Subcutaneous abdominal adipose tissue (tissue), 5 donors: ENCODE results near the gene CEBPE.

Experiments
- H3K27ac ChIP-seq: one replicate; pipeline ENCODE4 v1.7.0; 2013; ENCODE audit warnings: low read depth, mild to moderate bottlenecking, inconsistent platforms, low read length, moderate library complexity
- H3K27me3 ChIP-seq, 5 donors: one replicate each; pipeline ENCODE4 v1.7.0; 2013; ENCODE audit warnings: low read length in 5 of 5, inconsistent platforms in 1 of 5; ENCODE audit not compliant: control insufficient read depth in 5 of 5, insufficient read depth in 4 of 5
- H3K36me3 ChIP-seq, 5 donors: one replicate each; pipeline ENCODE4 v1.7.0; 2013; ENCODE audit warnings: low read length in 5 of 5; ENCODE audit not compliant: control insufficient read depth in 5 of 5, insufficient read depth in 5 of 5
- H3K4me1 ChIP-seq, 5 donors: one replicate each; pipeline ENCODE4 v1.7.0; 2013; ENCODE audit warnings: low read length in 5 of 5, mild to moderate bottlenecking in 3 of 5, moderate library complexity in 1 of 5; ENCODE audit not compliant: control insufficient read depth in 5 of 5, insufficient read depth in 5 of 5
- H3K4me3 ChIP-seq, 5 donors: one replicate each; pipeline ENCODE4 v1.7.0; 2013; ENCODE audit warnings: low read length in 5 of 5, low read depth in 1 of 5
- H3K9ac ChIP-seq, 5 donors: one replicate each; pipeline ENCODE4 v1.7.0; 2013; ENCODE audit warnings: low read length in 5 of 5, mild to moderate bottlenecking in 4 of 5, moderate library complexity in 3 of 5
- H3K9me3 ChIP-seq, 5 donors: one replicate each; pipeline ENCODE4 v1.7.0; 2013; ENCODE audit warnings: low read length in 5 of 5; ENCODE audit not compliant: control insufficient read depth in 5 of 5
- donor health status: healthy.
- donor health status: healthy.
- donor health status: healthy.
- donor health status: healthy.
- donor health status: healthy.

The CEBPE gene

GRCh38 chr14:23097786-23098185, 21.3 kb downstream of the CEBPE start:
- Histone ChIP-seq H3K36me3 (peaks cover 9 to 22% (median 18%) of the 10 kb centered on the region in 5 donors), H3K9me3 (no peaks in the 10 kb centered on the region), H3K27ac (peak overlapping the region; percentile 15), H3K9ac (no peak overlapping the region), H3K4me1 (peaks cover 9 to 37% (median 36%) of the 10 kb centered on the region in 5 donors), H3K4me3 (no peak overlapping the region), H3K27me3 (no peaks in the 10 kb centered on the region)

DNA sequence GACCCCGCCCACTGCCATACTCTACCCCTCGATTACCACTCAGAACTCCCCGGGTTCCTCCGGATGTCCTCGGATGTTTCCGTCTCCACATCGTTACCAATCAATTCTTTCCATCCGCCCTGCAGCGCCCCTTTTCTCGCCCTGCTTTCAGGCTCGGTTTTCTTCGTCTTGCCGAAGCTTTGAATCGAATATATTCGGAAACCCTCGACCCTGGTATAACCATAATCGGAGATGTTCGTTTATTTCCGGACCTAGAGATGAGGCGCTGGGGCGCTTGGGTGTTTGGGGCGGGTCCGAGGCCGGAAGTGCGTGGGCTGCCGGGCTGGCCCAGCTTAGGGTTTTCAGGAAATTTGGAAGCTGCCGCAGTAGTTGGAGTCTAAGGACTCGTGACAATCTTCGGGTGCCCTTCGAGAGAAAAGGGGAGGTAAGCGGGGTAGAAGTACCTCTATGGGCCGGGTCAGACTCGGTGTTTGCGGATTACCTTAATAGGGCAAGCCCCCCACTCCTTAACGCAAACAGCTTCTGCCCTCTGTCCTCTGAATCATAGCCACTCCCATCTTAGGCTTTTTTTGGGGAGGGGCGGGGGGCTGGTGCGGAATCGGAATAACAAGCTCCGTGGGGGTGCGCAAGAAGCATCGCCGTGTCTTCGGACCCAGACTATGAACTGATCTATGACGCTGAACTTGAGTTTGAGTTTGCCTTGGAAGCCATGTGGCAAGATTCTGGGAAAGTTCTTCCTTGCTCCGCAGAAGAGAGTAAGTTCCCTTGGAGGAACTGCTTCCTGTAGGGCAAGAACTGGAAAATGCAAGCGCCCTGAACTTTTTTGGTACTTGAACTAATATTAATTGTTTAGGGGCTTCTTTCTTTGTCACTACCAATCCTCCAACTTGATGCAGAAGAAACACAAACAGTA, 23.6 kb downstream of the CEBPE start, which contains the start of gene C14orf119:
TSS of gene C14orf119 (plus strand) at position 310 of the 913 bp plus-strand sequence. CDS start 2,154 bp downstream, outside the sequence.
- peak within 1 kb of the TSS; percentile 74 to 98 (median 97) for H3K4me3 ChIP-seq
- peaks cover 19 to 40% (median 30%) of the 10 kb centered on the region in 5 donors for H3K36me3 ChIP-seq
- no peaks in the 10 kb centered on the region for H3K27me3 ChIP-seq
- H3K9me3 ChIP-seq: no peaks in the 10 kb centered on the region
- H3K9ac ChIP-seq: peak within 1 kb of the TSS; percentile 82 to 98 (median 97)
- peaks cover 9 to 43% (median 36%) of the 10 kb centered on the region in 5 donors for H3K4me1 ChIP-seq
- peak within 1 kb of the TSS; percentile 98 for H3K27ac ChIP-seq

- H3K27ac ChIP-seq: peak within 1 kb of the TSS; percentile 98
- peak within 1 kb of the TSS; percentile 74 to 98 (median 97) for H3K4me3 ChIP-seq
- H3K9ac ChIP-seq: peak within 1 kb of the TSS; percentile 82 to 98 (median 97)
- peaks cover 9 to 43% (median 36%) of the 10 kb centered on the region in 5 donors for H3K4me1 ChIP-seq
- H3K27me3 ChIP-seq: no peaks in the 10 kb centered on the region
- no peaks in the 10 kb centered on the region for H3K9me3 ChIP-seq
- peaks cover 24 to 47% (median 38%) of the 10 kb centered on the region in 5 donors for H3K36me3 ChIP-seq
Measured at GRCh38 chr14:23094666-23095195, 24.3 kb downstream of the CEBPE start, which contains the start of gene ACIN1. Gene ACIN1 (minus strand): TSS chr14:23095136. CDS start chr14:23095112, 24 bp downstream.

DNA sequence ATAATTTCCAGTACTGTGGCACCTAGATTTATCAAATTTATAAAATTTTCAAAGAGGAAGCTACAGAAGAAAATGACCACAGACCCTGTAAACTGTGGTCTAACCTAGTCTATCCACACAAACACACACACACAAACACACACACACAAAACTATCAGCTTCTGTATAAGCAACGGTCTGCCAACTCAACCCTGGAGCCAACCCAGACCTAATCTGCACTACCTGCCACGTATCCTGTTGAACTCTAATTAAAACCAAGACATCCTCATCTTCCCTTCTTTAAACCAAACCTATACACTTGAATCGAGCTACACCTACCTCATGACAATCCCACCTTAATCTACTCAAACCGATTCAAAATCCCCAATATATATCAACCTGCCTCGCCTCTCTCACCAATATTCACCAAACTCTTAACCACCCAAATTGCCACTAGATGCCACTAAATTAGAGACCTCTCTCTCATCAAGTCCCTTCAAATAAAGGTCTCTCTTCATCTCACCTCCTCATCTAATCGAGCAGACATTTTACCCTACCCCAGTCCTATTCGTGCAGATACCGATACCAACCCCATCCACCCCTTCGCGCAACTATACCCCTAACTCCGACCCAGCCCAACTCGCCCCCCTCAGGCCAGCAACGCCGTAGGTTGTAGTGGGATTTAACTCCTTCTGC, 24.9 kb downstream of the CEBPE start:
- Histone ChIP-seq H3K27ac (peak overlapping the region; percentile 98), H3K4me3 (peak overlapping the region; percentile 74 to 98 (median 94)), H3K4me1 (peaks cover 9 to 43% (median 36%) of the 10 kb centered on the region in 5 donors), H3K9ac (peak overlapping the region; percentile 40 to 98 (median 91)), H3K36me3 (peaks cover 30 to 48% (median 42%) of the 10 kb centered on the region in 5 donors), H3K9me3 (no peaks in the 10 kb centered on the region), H3K27me3 (no peaks in the 10 kb centered on the region)

- Histone ChIP-seq H3K9ac (peak overlapping the region in 4 of 5 donors; percentile 88 to 98 (median 94)), H3K36me3 (peaks cover 33 to 51% (median 41%) of the 10 kb centered on the region in 5 donors), H3K27ac (peak overlapping the region; percentile 98), H3K4me3 (peak overlapping the region; percentile 74 to 98 (median 94)), H3K4me1 (peaks cover 9 to 43% (median 36%) of the 10 kb centered on the region in 5 donors), H3K27me3 (no peaks in the 10 kb centered on the region), H3K9me3 (no peaks in the 10 kb centered on the region)
Measured at GRCh38 chr14:23093526-23093925, 25.5 kb downstream of the CEBPE start.

DNA sequence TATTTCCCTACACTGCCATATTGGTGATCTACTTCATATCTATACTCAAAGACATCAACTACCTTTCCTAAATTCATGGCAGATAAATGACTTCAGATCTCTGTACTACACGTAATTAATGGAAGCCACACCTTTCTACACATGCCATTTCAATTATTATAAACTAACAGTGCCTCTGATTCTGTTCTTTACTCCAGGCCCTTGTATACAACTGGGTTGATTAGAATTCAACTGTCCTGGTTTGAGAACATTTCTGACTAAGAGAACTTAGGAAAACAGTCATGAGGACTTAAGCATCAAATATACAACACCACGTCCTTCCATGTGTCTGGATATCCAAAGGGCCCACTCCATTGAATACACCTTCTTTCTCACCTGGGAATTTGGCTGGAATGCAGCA, 26.0 kb downstream of the CEBPE start:
- Histone ChIP-seq H3K9me3 (no peaks in the 10 kb centered on the region), H3K4me3 (peak overlapping the region in 2 of 5 donors; percentile 74 to 94), H3K9ac (peak overlapping the region in 3 of 5 donors; percentile 88 to 98 (median 91)), H3K4me1 (peaks cover 9 to 42% (median 34%) of the 10 kb centered on the region in 5 donors), H3K36me3 (peaks cover 32 to 51% (median 39%) of the 10 kb centered on the region in 5 donors), H3K27ac (no peak overlapping the region), H3K27me3 (no peaks in the 10 kb centered on the region)

- no peaks in the 10 kb centered on the region for H3K9me3 ChIP-seq
- H3K27me3 ChIP-seq: no peaks in the 10 kb centered on the region
- peaks cover 4 to 26% (median 20%) of the 10 kb centered on the region in 5 donors for H3K4me1 ChIP-seq
- peaks cover 39 to 59% (median 45%) of the 10 kb centered on the region in 5 donors for H3K36me3 ChIP-seq
- H3K9ac ChIP-seq: no peak overlapping the region
- H3K4me3 ChIP-seq: no peak overlapping the region
- no peak overlapping the region for H3K27ac ChIP-seq
Measured at GRCh38 chr14:23091294-23092225, 27.5 kb downstream of the CEBPE start.

- Histone ChIP-seq H3K27me3 (no peaks in the 10 kb centered on the region), H3K9me3 (no peaks in the 10 kb centered on the region), H3K4me1 (peaks cover 2 to 22% (median 16%) of the 10 kb centered on the region in 5 donors), H3K36me3 (peaks cover 52 to 72% (median 57%) of the 10 kb centered on the region in 5 donors), H3K4me3 (no peak overlapping the region), H3K9ac (no peak overlapping the region), H3K27ac (no peak overlapping the region)
Measured at GRCh38 chr14:23090254-23090636, 28.8 kb downstream of the CEBPE start.
